ENCODE measurements around the gene PIAS4.

The PIAS4 gene

GRCh38 chr19:4014541-4015491 is 7.3 kb downstream of the PIAS4 start:
- no peak for DNase-seq (ENCODE audit: low read depth, low spot score)
- ChIA-PET CTCF (no interaction called here), POLR2A (no interaction called here)
- TF ChIP-seq CTCF (IDR thresholded peaks at IDR 0.05; ENCODE audit: insufficient read depth, low read length, missing control alignments), result no peak
- no peak overlapping the region for H3K4me3 ChIP-seq (ENCODE audit: low read depth, low read length)

- H3K4me3 ChIP-seq (ENCODE audit: low read depth, low read length), result no peak overlapping the region
- ChIA-PET POLR2A (no interaction called here), CTCF (no interaction called here)
- DNase-seq (ENCODE audit: low read depth, low spot score), result no peak
- TF ChIP-seq CTCF (IDR thresholded peaks at IDR 0.05; ENCODE audit: insufficient read depth, low read length, missing control alignments), result no peak
Observed at GRCh38 chr19:4015705-4016402, 8.3 kb downstream of the PIAS4 start.

GRCh38 chr19:4016486-4016885 is 8.9 kb downstream of the PIAS4 start:
- no peak overlapping the region for H3K4me3 ChIP-seq (ENCODE audit: low read depth, low read length)
- ChIA-PET CTCF (no interaction called here), POLR2A (no interaction called here)
- TF ChIP-seq CTCF (IDR thresholded peaks at IDR 0.05; ENCODE audit: insufficient read depth, low read length, missing control alignments), result no peak
- DNase-seq (ENCODE audit: low read depth, low spot score), result no peak

GRCh38 chr19:4016903-4017638 is 9.5 kb downstream of the PIAS4 start:
- no peak for TF ChIP-seq CTCF (IDR thresholded peaks at IDR 0.05; ENCODE audit: insufficient read depth, low read length, missing control alignments)
- ChIA-PET POLR2A (no interaction called here), CTCF (no interaction called here)
- no peak overlapping the region for H3K4me3 ChIP-seq (ENCODE audit: low read depth, low read length)
- DNase-seq (ENCODE audit: low read depth, low spot score), result no peak

GRCh38 chr19:4018140-4018613 is 10.6 kb downstream of the PIAS4 start:
- POLR2A ChIA-PET, result no interaction called here
- no peak for TF ChIP-seq CTCF (IDR thresholded peaks at IDR 0.05; ENCODE audit: insufficient read depth, low read length, missing control alignments)
- no peak for DNase-seq (ENCODE audit: low read depth, low spot score)
- CTCF ChIA-PET, result no interaction called here
- H3K4me3 ChIP-seq (ENCODE audit: low read depth, low read length), result no peak overlapping the region
